Stimulated activated CD8-positive, alpha-beta memory T cell treated with anti-CD3 and anti-CD28 coated beads, Interleukin-7, amount 100 ng/mL, for 24 hours (primary cell): ENCODE measurements around the gene SIRPB1.
"Not testable (repeated sequence)": the region's sequence is repeated elsewhere in the genome, so short reads cannot be mapped to it uniquely, and the experiment has no call there.

Experiments used
- DNase-seq: peaks from one replicate; pipeline ENCODE4 v3.0.0-alpha.2; 2020; ENCODE audit warnings: low read depth

SIRPB1 gene

GRCh38 chr20:1588533-1589460 is 31.0 kb downstream of the SIRPB1 start:
- no peak for DNase-seq

GRCh38 chr20:1587781-1588532 is 31.9 kb downstream of the SIRPB1 start:
- DNase-seq = no peak

- DNase-seq = no peak
These were observed 40.3 kb downstream of the SIRPB1 start for GRCh38 chr20:1579488-1579887.

- no peak for DNase-seq
These were observed 41.9 kb downstream of the SIRPB1 start for GRCh38 chr20:1577906-1578305.

GRCh38 chr20:1577313-1577712 is 42.5 kb downstream of the SIRPB1 start:
- DNase-seq = not testable (repeated sequence)

- no peak for DNase-seq
These were observed 43.2 kb downstream of the SIRPB1 start for GRCh38 chr20:1576641-1577040.

- DNase-seq = not testable (repeated sequence)
These were observed 43.8 kb downstream of the SIRPB1 start for GRCh38 chr20:1576003-1576402.

GRCh38 chr20:1571583-1571982 is 48.2 kb downstream of the SIRPB1 start:
- DNase-seq = not testable (repeated sequence)
